ENCODE data around the gene BRD3.
"Not testable (repeated sequence)": the region's sequence is repeated elsewhere in the genome, so short reads cannot be mapped to it uniquely, and the experiment has no call there.

Gene BRD3

GRCh38 chr9:133991214-133991921, 76.5 kb downstream of the BRD3 start:
- no peak for DNase-seq

- DNase-seq: no peak
Measured at GRCh38 chr9:133990366-133991213, 77.2 kb downstream of the BRD3 start.

- no peak for DNase-seq
Measured at GRCh38 chr9:133989625-133990365, 78.0 kb downstream of the BRD3 start.

DNA sequence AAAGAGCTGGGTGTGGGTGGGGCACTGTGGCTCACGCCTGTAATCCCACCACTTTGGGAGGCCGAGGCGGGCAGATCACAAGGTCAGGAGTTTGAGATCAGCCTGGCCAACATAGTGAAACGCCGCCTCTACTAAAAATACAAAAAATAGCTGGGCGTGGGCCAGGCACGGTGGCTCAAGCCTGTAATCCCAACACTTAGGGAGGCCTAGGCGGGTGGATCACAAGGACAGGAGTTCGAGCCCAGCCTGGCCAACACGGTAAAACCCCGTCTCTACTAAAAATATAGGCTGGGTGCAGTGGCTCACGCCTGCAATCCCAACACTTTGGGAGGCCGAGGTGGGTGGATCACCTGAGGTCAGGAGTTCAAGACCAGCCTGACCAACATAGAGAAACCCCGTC, 79.1 kb downstream of the BRD3 start:
- not testable (repeated sequence) for DNase-seq

GRCh38 chr9:133987946-133988665, 79.7 kb downstream of the BRD3 start:
- DNase-seq: no peak

GRCh38 chr9:133987446-133987788, 80.4 kb downstream of the BRD3 start:
- DNase-seq: no peak

- DNase-seq: no peak
Measured at GRCh38 chr9:133986774-133987445, 80.9 kb downstream of the BRD3 start.

- DNase-seq: no peak
Measured at GRCh38 chr9:133986061-133986460, 81.8 kb downstream of the BRD3 start.

GRCh38 chr9:133982971-133983720, 84.7 kb downstream of the BRD3 start:
- DNase-seq: no peak

DNA sequence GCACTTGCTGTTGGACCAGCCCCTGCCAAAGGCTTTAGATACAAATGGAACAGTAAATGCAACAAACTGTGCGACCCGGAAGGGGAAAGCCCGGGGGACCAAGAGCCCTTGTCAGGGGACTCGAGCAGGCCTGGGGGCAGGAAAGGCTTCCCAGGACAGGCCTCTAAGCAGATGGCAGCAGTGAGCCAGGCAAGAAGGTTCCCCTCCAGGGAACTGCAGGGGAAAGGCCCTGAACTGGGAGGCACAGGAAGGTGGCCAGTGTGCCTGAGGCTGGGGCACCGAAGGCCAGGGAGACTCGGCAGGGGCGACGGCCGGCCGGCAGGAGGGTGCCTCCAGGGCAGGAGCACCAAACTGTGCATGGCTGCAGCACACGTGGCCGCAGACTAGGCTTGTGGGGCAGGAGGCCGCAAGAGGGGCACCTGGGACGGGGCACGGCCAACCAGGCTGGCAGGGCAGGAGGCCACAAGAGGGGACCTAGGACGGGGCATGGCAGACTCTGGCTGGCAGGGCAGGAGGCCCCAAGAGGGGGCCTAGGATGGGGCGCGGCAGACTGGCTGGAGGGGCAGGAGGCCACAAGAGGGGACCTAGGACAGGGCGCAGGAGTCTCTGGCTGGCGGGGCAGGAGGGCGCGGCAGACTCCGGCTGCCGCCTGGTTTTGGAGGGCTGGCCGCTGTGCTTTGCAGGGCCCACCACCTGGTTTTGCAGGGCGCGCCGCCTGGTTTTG, 85.7 kb downstream of the BRD3 start:
- no peak for DNase-seq

- DNase-seq: no peak
Measured at GRCh38 chr9:133981589-133981957, 86.3 kb downstream of the BRD3 start.

DNA sequence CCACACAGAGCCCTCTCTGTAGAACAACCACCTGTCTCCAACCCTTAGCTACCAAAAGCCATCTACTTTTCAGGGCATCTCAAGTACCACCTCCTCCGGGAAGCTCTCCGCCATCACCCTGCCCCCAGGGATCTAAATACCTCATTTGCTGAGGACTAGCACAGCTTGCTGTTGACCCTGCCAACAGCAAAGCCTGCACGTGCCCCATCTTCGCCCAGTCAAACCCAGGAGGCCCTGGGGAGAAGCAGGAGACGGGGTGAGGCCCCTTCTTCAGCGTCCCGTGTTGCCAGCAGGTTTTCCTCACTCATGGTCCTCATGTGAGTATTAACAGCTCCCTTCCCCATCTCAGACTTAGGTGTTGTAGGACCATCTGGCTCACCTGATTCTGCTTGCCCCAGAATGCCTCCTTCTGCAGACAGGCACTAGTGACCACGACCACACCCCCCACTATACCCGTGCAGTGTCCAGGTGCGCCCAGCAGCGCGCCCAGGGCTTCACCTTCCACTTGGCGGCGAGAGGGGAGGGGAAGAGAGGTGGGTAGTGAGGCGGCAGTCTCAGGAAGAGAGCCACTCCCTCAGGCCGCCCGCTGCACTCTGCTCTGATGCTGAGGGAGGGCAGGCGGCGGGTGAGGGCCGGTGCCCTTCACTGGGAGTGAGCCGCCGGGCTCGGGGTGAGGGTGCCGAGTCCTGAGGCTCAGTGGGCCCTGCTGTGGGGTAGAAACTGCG, 86.8 kb downstream of the BRD3 start:
- no peak for DNase-seq
